GM21381 (cell line): ENCODE data around the gene SLFNL1.

Experiments
- ATAC-seq: cut with Tn5 transposase; IDR thresholded peaks from one replicate; pipeline ENCODE4 v1.9.1; 2021; ENCODE audit warnings: mild to moderate bottlenecking, moderate library complexity; ENCODE audit not compliant: unreplicated experiment

The SLFNL1 gene

DNA sequence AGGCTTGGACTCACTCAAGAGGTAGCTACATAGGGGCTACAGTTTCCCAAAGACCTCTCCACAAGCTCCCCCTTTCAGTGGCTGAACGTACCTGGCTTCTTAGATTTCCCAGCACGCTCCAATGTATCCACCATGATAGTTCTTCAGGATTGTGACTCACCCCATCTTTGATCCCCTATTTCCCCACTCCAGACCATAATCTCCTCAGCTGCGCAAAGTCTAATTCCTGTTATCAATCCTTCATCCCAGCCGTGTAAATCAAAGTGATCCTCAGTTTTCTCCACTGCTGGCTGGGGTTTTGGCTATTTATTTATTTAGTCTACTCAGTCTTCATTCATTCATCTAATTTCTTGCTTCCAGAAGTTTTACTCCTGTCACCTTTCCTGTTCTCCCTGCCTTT, 55.1 kb downstream of the SLFNL1 start:
- ATAC-seq = no peak
